NB4 (cell line): ENCODE measurements around the gene SEC16A.

Experiments used
- DNase-seq: peaks from one replicate; pipeline ENCODE4 v3.0.0; 2010; ENCODE audit warnings: low read depth
- H3K4me3 ChIP-seq: one replicate; pipeline ENCODE4 v1.5.1; 2011; ENCODE audit warnings: mild to moderate bottlenecking, low read depth, low read length, moderate library complexity
- MYC ChIP-seq: IDR thresholded peaks from 2 replicates; pipeline ENCODE4 v1.6.1; 2011; ENCODE audit warnings: low read depth, low read length
- POLR2A ChIP-seq: IDR thresholded peaks from 2 replicates; pipeline ENCODE4 v1.6.1; 2011; ENCODE audit warnings: mild to moderate bottlenecking; ENCODE audit not compliant: insufficient read length; ENCODE audit errors: extremely low read depth
- TF ChIP-seq, protein P1 (sequence below): IDR thresholded peaks from one replicate; pipeline ENCODE4 v1.5.1; 2012; ENCODE audit warnings: low read depth, low read length
- TF ChIP-seq, protein P2 (sequence below): IDR thresholded peaks from 2 replicates; pipeline ENCODE4 v1.6.1; 2011; ENCODE audit warnings: low read depth, low read length

The SEC16A gene

DNA sequence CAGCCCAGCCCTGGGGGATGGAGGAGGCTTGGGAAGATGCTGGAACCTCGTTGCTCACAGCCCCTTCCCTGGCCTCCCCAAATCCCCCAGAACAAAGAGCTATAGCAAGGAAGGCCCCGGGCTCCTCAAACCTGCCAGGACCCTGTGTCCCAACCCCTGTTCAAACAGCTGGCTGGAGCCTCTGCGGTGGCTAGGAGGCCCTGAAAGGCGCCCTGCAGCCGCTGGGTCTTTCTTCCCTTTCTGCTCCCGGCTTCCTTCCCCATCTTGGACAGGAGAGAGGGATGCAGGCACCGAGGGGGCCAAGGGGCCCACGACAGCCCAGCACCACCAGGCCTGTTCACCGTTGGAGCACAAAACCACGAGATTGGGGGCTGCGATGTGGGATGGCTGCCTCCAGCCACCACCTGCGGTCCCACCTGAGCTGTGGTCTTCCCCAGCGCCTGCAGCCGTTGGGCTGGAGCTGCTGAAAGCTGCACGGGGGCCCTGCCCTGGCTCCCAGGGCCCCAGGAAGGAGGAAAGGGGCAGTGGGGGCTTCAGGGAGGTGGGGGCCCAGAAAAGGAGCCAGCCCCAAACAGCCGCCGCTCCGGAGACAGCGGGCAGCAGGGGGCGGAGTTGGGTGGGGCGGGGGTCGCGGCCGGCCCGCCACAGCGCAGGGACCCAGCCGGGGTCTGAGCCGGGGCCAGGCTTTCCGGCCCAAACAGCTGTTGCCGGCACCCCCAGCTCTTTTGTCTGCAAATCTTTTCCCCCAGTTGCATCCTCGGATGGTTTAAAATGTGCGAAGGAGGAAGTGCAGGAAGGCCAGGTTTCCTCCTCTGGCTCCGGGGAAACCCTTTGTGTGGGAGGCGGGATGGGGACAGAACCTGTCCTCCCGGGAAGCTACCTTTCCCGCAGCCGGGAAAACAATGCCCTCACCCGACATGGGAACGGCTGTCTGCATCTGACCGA is 46.9 kb upstream of the SEC16A start:
- no peak overlapping the region for H3K4me3 ChIP-seq
- no peak for DNase-seq
- no peak for TF ChIP-seq MYC
- TF ChIP-seq, protein P1, sequence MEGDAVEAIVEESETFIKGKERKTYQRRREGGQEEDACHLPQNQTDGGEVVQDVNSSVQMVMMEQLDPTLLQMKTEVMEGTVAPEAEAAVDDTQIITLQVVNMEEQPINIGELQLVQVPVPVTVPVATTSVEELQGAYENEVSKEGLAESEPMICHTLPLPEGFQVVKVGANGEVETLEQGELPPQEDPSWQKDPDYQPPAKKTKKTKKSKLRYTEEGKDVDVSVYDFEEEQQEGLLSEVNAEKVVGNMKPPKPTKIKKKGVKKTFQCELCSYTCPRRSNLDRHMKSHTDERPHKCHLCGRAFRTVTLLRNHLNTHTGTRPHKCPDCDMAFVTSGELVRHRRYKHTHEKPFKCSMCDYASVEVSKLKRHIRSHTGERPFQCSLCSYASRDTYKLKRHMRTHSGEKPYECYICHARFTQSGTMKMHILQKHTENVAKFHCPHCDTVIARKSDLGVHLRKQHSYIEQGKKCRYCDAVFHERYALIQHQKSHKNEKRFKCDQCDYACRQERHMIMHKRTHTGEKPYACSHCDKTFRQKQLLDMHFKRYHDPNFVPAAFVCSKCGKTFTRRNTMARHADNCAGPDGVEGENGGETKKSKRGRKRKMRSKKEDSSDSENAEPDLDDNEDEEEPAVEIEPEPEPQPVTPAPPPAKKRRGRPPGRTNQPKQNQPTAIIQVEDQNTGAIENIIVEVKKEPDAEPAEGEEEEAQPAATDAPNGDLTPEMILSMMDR, result no peak
- TF ChIP-seq, protein P2, sequence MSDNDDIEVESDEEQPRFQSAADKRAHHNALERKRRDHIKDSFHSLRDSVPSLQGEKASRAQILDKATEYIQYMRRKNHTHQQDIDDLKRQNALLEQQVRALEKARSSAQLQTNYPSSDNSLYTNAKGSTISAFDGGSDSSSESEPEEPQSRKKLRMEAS, result no peak
- no peak for TF ChIP-seq POLR2A

- DNase-seq, result no peak
These were observed 46.0 kb upstream of the SEC16A start for GRCh38 chr9:136528716-136529341.

DNA sequence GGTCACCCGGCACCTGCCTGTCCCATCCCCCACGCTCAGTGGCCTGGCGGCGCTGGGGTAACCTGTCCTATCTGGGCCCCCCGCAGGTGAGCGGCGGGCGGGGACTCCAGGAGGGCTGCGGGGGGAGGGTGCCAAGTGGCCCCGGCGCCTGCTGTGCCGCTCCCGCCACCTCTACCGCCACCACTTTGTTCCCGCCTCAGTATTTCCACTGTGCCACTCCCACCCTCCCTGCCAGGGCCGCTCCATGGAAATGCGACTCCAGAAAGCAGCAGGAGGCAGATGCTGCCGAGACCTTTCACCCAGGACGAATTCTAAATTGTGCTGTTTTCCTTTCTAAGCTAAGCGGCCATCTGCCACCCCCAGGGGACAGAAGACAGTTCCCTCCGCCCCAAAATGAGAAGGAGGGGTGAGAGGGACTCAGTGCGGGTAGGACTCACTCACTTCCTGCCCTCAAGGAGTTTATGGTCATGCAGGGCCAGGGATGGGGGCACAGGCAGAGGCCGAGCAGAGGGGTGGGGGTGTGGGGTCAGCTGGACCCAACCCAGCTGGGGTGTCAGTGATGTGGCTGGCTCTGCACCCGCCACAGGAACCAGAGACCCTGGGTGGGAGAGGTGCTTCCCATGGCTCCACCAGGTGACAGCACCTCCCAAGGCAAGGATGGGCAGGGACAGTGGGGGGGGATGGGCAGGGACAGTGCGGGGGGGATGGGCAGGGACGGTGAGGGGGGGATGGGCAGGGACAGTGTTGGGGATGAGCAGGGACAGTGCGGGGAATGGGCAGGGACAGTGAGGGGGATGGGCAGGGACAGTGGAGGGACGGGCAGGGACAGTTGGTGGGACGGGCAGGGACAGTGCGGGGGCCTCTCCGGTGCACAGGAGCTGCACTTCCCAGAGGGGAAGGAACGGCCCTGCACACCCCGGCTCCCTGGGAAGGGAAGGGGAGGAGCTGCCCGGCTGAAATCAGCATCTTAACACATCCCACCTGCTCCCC is 45.2 kb upstream of the SEC16A start:
- DNase-seq, result peak; percentile 36
- no peak overlapping the region for H3K4me3 ChIP-seq
- TF ChIP-seq, protein P1, result no peak
- TF ChIP-seq, protein P2, result no peak
- TF ChIP-seq MYC (no peak), POLR2A (no peak)

More at GRCh38 chr9:136528716-136529341, 46.0 kb upstream of the SEC16A start:
- TF ChIP-seq, protein P1, result no peak
- TF ChIP-seq, protein P2, result no peak
- no peak for TF ChIP-seq POLR2A
- no peak for TF ChIP-seq MYC
- no peak overlapping the region for H3K4me3 ChIP-seq

DNA sequence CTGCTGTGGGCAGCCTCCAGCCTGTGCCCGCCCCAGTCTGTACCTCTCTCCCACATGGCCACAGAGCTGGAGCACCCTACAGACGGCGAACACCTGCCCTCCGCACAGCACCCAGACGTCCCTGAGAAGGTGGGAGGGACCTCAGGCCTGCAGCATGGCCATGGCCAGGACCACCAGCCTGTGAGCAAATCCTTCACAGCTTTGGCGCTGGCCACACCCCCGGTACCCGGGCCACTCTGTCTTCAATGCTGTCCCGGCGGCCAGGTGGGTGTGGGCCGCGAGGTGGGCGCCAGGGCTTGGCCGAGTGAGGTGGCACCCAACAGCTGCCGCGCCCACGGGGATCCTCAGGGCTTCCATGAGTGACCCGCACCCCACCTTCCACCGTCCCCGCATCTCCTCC is 44.3 kb upstream of the SEC16A start:
- no peak overlapping the region for H3K4me3 ChIP-seq
- TF ChIP-seq, protein P1, result no peak
- TF ChIP-seq, protein P2, result no peak
- TF ChIP-seq POLR2A, result no peak
- TF ChIP-seq MYC, result no peak
- no peak for DNase-seq

DNA sequence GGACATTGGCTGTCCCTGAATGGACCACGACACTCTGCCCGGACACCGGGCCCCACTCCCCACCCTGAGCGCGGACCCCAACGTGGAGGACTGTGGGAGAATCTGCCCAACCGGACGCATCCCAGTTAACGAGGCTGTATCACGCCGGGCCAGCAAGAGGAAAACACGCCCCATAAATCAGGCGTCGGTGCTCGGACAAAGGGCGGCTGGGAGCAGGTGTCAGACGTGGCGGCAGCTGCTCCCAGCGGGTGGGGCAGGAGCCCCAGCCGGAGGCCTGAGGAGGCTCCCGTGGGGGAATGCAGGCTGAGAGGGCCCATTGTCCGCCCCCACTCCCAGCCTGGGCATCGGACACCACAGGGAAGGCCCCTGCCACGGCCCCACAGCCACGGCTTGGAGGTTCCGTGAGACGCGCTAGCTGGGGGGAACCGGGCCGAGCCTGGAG is 43.8 kb upstream of the SEC16A start:
- no peak for DNase-seq
- H3K4me3 ChIP-seq, result no peak overlapping the region

More for the DNA sequence above, 43.8 kb upstream of the SEC16A start:
- no peak for TF ChIP-seq POLR2A
- TF ChIP-seq, protein P1, result no peak
